ENCODE measurements around the gene RHOT2.

Gene RHOT2

DNA sequence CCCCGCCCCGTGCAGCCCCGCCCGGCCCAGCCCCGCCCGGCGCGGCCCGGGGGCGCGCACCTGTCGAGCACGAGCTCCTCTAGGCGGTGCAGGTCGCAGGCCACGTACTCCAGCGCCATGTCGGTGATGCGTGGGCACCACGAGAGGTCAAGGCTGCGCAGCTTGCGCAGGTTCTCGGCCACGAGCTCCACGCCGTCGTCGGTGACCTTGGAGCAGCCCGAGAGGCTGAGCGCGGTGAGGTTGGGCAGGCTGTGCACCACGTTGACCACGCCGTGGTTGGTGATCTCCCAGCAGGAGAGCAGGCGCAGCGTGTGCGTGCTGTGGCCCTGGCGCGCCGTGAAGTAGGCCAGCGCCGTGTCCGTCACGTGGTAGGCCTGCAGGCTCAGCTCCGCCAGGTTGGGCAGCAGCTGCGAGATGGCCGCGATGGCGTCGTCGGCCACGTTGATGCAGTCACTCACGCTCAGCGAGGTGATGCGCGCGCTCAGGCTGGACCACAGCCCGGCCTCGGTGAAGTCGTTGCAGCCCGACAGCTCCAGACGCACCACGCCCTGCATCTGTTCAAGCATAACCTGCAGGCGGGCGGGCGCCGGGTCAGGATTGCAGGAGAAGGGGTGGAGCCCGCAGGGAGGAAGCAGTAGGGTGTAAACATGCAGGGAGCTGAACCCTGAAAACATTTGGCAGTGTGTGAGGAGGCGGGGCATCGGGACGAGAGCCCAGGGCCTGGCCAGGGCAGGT, 27.6 kb downstream of the RHOT2 start:
- DNase-seq, result no peak
- Histone ChIP-seq H3K4me3 (ENCODE audit: low read depth, low read length) (no peak overlapping the region), H3K27me3 (no peaks in the 10 kb centered on the region), H3K9me3 (no peaks in the 10 kb centered on the region), H3K4me1 (no peaks in the 10 kb centered on the region), H3K36me3 (peaks cover 9% of the 10 kb centered on the region)
- TF ChIP-seq, protein P1, sequence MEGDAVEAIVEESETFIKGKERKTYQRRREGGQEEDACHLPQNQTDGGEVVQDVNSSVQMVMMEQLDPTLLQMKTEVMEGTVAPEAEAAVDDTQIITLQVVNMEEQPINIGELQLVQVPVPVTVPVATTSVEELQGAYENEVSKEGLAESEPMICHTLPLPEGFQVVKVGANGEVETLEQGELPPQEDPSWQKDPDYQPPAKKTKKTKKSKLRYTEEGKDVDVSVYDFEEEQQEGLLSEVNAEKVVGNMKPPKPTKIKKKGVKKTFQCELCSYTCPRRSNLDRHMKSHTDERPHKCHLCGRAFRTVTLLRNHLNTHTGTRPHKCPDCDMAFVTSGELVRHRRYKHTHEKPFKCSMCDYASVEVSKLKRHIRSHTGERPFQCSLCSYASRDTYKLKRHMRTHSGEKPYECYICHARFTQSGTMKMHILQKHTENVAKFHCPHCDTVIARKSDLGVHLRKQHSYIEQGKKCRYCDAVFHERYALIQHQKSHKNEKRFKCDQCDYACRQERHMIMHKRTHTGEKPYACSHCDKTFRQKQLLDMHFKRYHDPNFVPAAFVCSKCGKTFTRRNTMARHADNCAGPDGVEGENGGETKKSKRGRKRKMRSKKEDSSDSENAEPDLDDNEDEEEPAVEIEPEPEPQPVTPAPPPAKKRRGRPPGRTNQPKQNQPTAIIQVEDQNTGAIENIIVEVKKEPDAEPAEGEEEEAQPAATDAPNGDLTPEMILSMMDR (IDR thresholded peaks at IDR 0.05; ENCODE audit: low read depth, low read length), result no peak

DNA sequence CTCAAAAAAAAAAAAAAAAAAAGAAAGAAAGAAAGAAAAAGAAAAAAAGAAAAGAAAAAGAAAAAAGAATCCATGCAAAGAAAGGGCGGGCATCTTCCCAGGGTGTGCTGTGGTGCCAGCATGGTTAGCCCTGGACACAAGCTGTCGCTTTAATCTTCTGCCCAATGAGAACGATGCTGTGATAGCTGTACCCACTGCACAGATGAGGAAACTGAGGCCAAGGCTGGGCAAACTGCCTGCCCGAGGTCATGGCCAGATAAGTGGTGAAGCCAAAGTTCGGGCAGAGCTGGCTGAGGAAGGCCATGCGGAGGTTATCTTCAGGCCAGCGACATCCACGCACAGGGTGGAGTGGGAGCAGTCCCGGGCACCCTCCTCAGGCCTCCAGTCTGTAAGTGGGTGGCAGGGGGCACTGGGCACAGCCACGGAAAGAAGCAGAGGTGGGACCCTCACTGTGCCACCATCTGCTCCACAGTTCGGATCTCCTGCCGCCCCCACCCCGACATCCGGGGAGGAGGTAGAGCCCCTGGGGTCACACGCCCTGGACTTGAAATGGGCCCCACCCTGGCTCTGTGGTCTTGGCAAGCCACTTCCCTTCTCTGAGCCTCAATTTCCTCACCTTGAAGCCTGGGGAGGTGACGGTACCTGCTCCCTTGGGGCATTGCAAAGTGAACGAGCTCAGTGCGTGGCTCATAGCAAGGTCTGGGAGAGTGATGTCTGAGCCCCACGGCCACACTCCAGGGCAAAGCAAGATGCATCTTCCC, 31.2 kb downstream of the RHOT2 start:
- H3K4me1 ChIP-seq, result no peaks in the 10 kb centered on the region
- no peaks in the 10 kb centered on the region for H3K27me3 ChIP-seq
- H3K9me3 ChIP-seq, result no peaks in the 10 kb centered on the region
- H3K4me3 ChIP-seq (ENCODE audit: low read depth, low read length), result no peak overlapping the region
- TF ChIP-seq, protein P1 (IDR thresholded peaks at IDR 0.05; ENCODE audit: low read depth, low read length), result no peak
- DNase-seq, result no peak
- H3K36me3 ChIP-seq, result peaks cover 18% of the 10 kb centered on the region

DNA sequence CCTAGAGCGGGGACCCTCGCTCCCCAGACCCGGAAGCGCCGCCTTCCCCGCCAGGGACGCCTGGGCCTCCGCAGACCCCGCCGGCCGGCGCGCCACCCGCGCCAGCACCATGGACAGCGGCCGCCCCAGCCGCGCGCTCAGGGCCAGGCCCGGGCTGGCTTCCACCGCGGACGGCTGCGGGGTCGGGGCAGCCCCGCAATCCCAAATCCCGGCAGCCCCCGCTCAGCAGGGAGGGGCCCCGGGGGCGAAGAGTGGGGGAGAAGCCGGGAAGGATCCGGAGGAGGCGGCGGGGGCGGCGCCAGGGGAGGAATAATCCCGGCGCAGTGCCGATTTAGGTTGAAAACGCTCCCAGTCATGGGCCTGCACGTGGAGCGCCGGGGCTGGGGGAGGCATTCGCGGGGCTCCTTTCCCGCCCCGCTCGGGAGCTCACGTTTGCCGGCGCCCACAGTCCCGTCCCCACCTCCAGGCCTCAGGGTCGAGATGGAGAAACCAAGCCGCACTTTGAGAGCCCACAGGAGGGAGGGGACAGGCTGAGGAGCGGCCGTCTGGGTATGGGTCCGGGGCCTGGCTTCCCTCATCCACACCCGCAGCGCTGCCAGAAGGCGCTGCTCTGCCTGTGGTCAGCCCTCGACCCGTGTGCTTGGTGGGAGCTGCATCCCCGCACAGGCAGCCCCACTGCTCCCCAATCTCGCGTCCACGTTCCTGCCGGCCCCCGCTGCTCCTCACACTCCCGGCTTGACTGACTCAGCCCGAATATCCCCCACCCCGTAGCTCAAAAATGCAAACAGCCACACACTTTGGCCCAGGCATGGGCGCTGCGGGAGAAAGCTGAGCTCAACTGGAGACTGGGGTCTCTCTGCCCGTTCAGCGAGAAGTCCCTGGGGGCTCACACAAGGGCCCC, 33.0 kb downstream of the RHOT2 start:
- DNase-seq, result no peak
- Histone ChIP-seq H3K4me1 (peaks cover 3% of the 10 kb centered on the region; the same call in 1 of the 2 replicates), H3K27me3 (no peaks in the 10 kb centered on the region), H3K36me3 (peaks cover 12% of the 10 kb centered on the region), H3K4me3 (ENCODE audit: low read depth, low read length) (no peak overlapping the region), H3K9me3 (no peaks in the 10 kb centered on the region)
- TF ChIP-seq, protein P1 (IDR thresholded peaks at IDR 0.05; ENCODE audit: low read depth, low read length), result no peak

DNA sequence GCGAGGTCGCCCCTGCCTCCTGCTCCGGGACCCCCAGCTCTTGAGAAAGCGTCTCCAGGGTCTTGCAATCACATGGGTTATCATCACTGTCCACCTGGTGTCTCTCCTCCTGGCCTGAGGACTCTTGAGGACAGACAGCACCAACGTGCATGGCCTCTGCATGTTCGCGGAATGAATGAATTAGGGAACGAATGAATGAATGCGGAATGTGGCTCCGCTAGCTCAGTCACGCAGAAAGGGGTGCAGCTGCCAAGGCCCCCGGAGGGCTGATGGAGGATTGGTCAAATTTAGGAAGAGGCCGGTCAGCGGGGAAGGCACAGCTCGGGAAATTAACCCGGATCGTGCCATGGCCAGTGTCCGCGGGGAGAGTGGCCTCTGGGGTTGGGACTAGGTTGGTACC, 34.4 kb downstream of the RHOT2 start:
- Histone ChIP-seq H3K27me3 (no peaks in the 10 kb centered on the region), H3K9me3 (no peaks in the 10 kb centered on the region), H3K4me1 (peaks cover 3% of the 10 kb centered on the region; the same call in 1 of the 2 replicates), H3K4me3 (ENCODE audit: low read depth, low read length) (no peak overlapping the region), H3K36me3 (peaks cover 12% of the 10 kb centered on the region)
- DNase-seq, result no peak
- TF ChIP-seq, protein P1 (IDR thresholded peaks at IDR 0.05; ENCODE audit: low read depth, low read length), result no peak

DNA sequence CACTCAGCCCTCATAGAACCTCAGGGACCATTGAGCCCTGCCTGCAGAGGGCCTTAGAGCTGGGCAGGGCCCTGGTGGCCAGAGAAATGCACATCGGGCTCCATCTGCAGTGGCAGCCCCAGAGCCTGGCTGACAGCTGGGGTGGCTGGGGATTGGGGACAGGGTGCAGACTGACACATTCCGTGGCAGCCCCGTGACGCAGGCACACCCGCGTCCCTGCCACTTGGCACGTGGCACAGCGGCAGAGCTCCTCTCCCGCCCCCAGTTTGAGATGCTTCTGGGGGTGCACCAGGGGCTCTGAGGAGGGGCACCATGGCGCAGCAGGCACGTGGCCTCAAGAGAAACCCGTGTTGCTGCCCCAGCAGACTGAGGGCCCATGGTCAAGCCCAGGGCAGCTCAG, 35.5 kb downstream of the RHOT2 start:
- H3K27me3 ChIP-seq, result no peaks in the 10 kb centered on the region
- H3K4me3 ChIP-seq (ENCODE audit: low read depth, low read length), result no peak overlapping the region
- H3K4me1 ChIP-seq, result peaks cover 3% of the 10 kb centered on the region; the same call in 1 of the 2 replicates
- no peaks in the 10 kb centered on the region for H3K9me3 ChIP-seq
- H3K36me3 ChIP-seq, result peaks cover 9% of the 10 kb centered on the region
- no peak for DNase-seq
- TF ChIP-seq, protein P1 (IDR thresholded peaks at IDR 0.05; ENCODE audit: low read depth, low read length), result no peak
